ENCODE measurements around the gene PHLPP2. TPM values are rescaled to one million over a fixed set of nuclear protein-coding genes. Genes with fewer than 3 reads are reported as not detected.

The PHLPP2 gene
- total RNA-seq, 2 donors from 2014 or later: 8.1 to 17.1 TPM

- ATAC-seq (ENCODE audit: insufficient number of reproducible peaks, low FRiP score, low read depth) (no peak), DNase-seq (ENCODE audit: low spot score) (no peak)
- TF ChIP-seq, protein P1, sequence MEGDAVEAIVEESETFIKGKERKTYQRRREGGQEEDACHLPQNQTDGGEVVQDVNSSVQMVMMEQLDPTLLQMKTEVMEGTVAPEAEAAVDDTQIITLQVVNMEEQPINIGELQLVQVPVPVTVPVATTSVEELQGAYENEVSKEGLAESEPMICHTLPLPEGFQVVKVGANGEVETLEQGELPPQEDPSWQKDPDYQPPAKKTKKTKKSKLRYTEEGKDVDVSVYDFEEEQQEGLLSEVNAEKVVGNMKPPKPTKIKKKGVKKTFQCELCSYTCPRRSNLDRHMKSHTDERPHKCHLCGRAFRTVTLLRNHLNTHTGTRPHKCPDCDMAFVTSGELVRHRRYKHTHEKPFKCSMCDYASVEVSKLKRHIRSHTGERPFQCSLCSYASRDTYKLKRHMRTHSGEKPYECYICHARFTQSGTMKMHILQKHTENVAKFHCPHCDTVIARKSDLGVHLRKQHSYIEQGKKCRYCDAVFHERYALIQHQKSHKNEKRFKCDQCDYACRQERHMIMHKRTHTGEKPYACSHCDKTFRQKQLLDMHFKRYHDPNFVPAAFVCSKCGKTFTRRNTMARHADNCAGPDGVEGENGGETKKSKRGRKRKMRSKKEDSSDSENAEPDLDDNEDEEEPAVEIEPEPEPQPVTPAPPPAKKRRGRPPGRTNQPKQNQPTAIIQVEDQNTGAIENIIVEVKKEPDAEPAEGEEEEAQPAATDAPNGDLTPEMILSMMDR (IDR thresholded peaks at IDR 0.05): no peak
- H3K36me3 ChIP-seq: peaks cover 65% of the 10 kb centered on the region
- H3K27me3 ChIP-seq (replicated peaks; ENCODE audit: insufficient read depth): no peaks in the 10 kb centered on the region
- H3K4me1 ChIP-seq (ENCODE audit: control insufficient read depth in 1 of 2, low read depth in 2 of 2): no peaks in the 10 kb centered on the region
- H3K9me3 ChIP-seq: no peaks in the 10 kb centered on the region
- H3K27ac ChIP-seq: no peak overlapping the region
- no peak overlapping the region for H3K4me3 ChIP-seq
Measured at GRCh38 chr16:71748226-71748625, 23.7 kb upstream of the PHLPP2 start.

DNA sequence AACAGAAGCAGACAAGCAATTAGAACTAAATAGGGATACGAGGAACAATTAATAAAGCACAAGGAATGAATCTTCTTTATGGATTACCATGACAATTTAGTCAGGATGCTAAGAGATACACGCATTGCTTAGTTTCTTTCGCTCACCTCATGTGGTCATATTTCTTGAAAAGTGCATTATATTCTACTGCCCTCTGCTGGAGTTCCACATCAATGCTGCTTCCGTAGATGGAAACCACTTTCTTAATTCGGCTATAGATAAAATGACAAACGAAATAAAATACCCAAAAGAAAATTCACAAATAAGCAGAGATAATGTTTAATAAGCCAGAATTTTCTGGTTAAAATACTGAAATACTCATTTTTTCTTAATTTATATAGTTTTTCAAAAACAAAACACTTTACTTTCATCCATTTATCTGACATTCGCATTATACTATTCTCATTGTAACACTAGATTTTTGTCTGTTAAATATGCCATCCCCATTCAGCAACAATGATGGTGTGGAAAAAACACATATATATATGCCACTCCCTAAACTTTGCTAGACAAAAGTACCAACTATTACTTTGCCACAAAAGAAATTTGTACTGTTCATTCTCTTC lies 22.0 kb upstream of the PHLPP2 start:
- Histone ChIP-seq H3K27ac (no peak overlapping the region), H3K36me3 (peaks cover 67% of the 10 kb centered on the region), H3K9me3 (no peaks in the 10 kb centered on the region), H3K27me3 (replicated peaks; ENCODE audit: insufficient read depth) (no peaks in the 10 kb centered on the region), H3K4me3 (no peak overlapping the region), H3K4me1 (ENCODE audit: control insufficient read depth in 1 of 2, low read depth in 2 of 2) (no peaks in the 10 kb centered on the region)
- TF ChIP-seq, protein P1 (IDR thresholded peaks at IDR 0.05): peak; percentile 58
- DNase-seq (ENCODE audit: low spot score) (no peak), ATAC-seq (ENCODE audit: insufficient number of reproducible peaks, low FRiP score, low read depth) (no peak)

- peaks cover 29% of the 10 kb centered on the region for H3K36me3 ChIP-seq
- DNase-seq (ENCODE audit: low spot score) (no peak), ATAC-seq (ENCODE audit: insufficient number of reproducible peaks, low FRiP score, low read depth) (no peak)
- H3K27me3 ChIP-seq (replicated peaks; ENCODE audit: insufficient read depth): no peaks in the 10 kb centered on the region
- H3K4me1 ChIP-seq (ENCODE audit: control insufficient read depth in 1 of 2, low read depth in 2 of 2): no peaks in the 10 kb centered on the region
- TF ChIP-seq, protein P1 (IDR thresholded peaks at IDR 0.05): no peak
- no peaks in the 10 kb centered on the region for H3K9me3 ChIP-seq
- no peak overlapping the region for H3K27ac ChIP-seq
- no peak overlapping the region for H3K4me3 ChIP-seq
Measured at GRCh38 chr16:71738855-71739254, 14.4 kb upstream of the PHLPP2 start.

DNA sequence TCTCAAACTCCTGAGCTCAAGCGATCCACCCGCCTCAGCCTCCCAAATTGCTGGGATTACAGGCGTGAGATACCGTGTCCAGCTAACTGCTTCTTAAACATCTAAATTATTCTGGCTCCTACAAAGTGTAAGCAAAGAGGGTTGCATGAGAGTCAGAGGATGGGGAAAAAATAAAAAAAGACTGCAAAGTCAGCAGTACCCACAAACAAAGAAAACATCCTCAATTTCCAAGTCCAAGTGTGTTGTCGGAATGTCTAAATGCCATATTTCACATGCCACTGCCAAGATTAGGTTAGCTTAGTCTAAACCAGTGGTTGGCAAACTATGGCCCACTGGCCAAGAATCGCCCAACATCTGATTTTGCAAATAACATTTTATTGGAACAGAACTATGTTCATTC lies 13.0 kb upstream of the PHLPP2 start:
- TF ChIP-seq, protein P1 (IDR thresholded peaks at IDR 0.05): no peak
- DNase-seq (ENCODE audit: low spot score): no peak
- no peak overlapping the region for H3K27ac ChIP-seq
- H3K36me3 ChIP-seq: peaks cover 34% of the 10 kb centered on the region
- H3K4me1 ChIP-seq (ENCODE audit: control insufficient read depth in 1 of 2, low read depth in 2 of 2): peaks cover 0 to 12% of the 10 kb centered on the region in 2 donors
- H3K27me3 ChIP-seq (replicated peaks; ENCODE audit: insufficient read depth): no peaks in the 10 kb centered on the region
- no peak for ATAC-seq (ENCODE audit: insufficient number of reproducible peaks, low FRiP score, low read depth)
- no peaks in the 10 kb centered on the region for H3K9me3 ChIP-seq
- H3K4me3 ChIP-seq: no peak overlapping the region

DNA sequence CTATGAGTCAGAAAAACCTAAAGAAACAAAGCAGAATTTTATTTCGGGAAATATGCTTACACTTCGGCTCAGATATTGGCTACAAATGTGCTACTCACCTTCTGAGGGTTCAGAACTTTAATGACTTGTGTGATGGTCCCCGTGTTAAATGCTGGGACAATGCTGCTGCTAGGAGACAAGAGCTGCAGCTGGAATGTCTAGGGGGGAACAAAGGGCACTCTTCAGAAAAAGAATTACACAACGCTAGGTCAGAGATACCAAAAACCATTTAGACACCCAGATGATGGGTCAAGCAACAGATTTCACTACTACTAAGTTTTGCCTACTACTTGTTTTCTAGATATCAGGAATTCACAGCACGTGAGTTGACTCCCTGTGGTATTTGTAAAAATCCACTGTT lies 10.0 kb upstream of the PHLPP2 start:
- DNase-seq (ENCODE audit: low spot score) (no peak), ATAC-seq (ENCODE audit: insufficient number of reproducible peaks, low FRiP score, low read depth) (no peak)
- no peak overlapping the region for H3K27ac ChIP-seq
- H3K27me3 ChIP-seq (replicated peaks; ENCODE audit: insufficient read depth): no peaks in the 10 kb centered on the region
- peaks cover 44% of the 10 kb centered on the region for H3K36me3 ChIP-seq
- H3K4me3 ChIP-seq: no peak overlapping the region
- no peaks in the 10 kb centered on the region for H3K9me3 ChIP-seq
- TF ChIP-seq, protein P1 (IDR thresholded peaks at IDR 0.05): no peak
- peaks cover 0 to 13% of the 10 kb centered on the region in 2 donors for H3K4me1 ChIP-seq (ENCODE audit: control insufficient read depth in 1 of 2, low read depth in 2 of 2)
